SU-DHL-6 (cell line): ENCODE measurements around the gene EPYC.

Source experiments
- EZH2phosphoT487 ChIP-seq: fragments of 200-600 bp; sonication (generic), shearing (Covaris generic); conservative IDR thresholded peaks from 2 replicates; pipeline ENCODE4 v1.6.1; 2018; ENCODE audit warnings: mild to moderate bottlenecking, antibody characterized with exemption, low read length, moderate library complexity, mixed read lengths
- TF ChIP-seq, protein P1 (sequence below): fragments of 200-600 bp; sonication (generic); IDR thresholded peaks from one replicate; pipeline ENCODE4 v1.5.1; 2017; ENCODE audit warnings: antibody characterized with exemption, mild to moderate bottlenecking, low read length, moderate library complexity; ENCODE audit not compliant: insufficient read depth, poor library complexity, severe bottlenecking

DNA sequence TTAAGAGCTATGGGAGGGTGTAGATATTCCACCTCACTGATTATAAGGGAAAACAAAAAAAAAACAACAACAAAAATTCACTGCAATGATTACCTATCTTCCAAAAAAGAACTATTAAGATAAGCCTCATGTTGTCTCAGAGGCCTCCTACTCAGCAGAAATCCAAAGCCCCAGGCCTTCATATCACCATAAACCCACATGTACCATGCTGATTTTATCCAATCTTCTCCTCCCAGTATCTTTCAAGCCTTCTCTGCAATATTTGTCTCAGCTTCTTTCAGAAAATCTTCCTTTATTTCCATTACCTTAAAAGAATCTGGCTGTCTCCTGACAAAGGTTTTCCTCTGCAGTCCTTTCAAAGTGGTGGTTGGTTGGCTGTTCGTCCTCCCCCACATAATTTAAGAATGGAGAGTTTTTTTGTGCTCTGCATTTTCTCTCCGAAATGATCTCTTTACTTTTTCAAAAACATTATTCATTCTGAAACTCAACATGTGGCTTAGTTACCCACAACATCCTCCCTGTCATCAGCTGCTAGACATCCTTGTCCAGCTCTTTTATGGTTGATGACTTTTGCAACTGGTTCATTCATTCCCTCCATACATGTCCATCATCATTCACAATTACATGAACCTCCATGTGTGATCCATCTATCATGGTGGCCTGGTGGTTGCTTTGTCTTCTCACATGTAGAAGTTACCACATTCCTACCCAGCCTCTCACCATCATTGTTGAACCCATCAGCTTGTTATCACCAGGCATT, 2.9 kb upstream of the EPYC start:
- TF ChIP-seq, protein P1, sequence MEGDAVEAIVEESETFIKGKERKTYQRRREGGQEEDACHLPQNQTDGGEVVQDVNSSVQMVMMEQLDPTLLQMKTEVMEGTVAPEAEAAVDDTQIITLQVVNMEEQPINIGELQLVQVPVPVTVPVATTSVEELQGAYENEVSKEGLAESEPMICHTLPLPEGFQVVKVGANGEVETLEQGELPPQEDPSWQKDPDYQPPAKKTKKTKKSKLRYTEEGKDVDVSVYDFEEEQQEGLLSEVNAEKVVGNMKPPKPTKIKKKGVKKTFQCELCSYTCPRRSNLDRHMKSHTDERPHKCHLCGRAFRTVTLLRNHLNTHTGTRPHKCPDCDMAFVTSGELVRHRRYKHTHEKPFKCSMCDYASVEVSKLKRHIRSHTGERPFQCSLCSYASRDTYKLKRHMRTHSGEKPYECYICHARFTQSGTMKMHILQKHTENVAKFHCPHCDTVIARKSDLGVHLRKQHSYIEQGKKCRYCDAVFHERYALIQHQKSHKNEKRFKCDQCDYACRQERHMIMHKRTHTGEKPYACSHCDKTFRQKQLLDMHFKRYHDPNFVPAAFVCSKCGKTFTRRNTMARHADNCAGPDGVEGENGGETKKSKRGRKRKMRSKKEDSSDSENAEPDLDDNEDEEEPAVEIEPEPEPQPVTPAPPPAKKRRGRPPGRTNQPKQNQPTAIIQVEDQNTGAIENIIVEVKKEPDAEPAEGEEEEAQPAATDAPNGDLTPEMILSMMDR: no peak
- TF ChIP-seq EZH2phosphoT487: no peak
